IPS DF 4.7 (cell line): ENCODE measurements around the gene NOG.

Experiments
- DNase-seq: peaks from one replicate; pipeline ENCODE4 v3.0.0-alpha.2; 2013; ENCODE audit warnings: low spot score; ENCODE audit errors: extremely low read depth

The NOG gene

DNA sequence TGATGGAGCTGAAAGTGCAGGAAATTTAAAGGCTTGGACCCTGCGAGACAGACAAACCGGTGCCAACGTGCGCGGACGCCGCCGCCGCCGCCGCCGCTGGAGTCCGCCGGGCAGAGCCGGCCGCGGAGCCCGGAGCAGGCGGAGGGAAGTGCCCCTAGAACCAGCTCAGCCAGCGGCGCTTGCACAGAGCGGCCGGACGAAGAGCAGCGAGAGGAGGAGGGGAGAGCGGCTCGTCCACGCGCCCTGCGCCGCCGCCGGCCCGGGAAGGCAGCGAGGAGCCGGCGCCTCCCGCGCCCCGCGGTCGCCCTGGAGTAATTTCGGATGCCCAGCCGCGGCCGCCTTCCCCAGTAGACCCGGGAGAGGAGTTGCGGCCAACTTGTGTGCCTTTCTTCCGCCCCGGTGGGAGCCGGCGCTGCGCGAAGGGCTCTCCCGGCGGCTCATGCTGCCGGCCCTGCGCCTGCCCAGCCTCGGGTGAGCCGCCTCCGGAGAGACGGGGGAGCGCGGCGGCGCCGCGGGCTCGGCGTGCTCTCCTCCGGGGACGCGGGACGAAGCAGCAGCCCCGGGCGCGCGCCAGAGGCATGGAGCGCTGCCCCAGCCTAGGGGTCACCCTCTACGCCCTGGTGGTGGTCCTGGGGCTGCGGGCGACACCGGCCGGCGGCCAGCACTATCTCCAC lies at the start of gene NOG:
Gene NOG, plus strand, starts transcription at position 54 of the 674 bp plus-strand sequence. Its CDS starts 525 bp downstream, at position 579.
- no peak for DNase-seq

DNA sequence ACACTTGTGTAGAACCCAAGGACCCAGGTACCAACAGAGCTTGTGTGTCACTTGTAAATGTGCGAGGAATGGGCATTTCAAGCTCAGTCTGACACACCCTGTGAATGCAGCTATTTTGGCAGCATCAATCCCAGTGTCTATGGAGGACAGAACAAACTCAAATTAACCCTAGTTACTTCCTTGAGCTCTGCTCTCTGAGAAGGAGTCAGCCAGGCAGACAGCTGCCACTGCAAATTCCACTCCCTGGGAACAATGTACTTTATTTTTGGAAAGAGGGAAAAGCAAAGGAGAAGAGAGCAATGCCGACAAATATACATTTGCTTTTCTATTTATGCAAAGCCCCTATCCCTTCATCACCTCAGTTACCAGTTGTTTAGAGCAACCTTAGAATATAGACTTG lies 48.4 kb upstream of the NOG start:
- DNase-seq = no peak

DNA sequence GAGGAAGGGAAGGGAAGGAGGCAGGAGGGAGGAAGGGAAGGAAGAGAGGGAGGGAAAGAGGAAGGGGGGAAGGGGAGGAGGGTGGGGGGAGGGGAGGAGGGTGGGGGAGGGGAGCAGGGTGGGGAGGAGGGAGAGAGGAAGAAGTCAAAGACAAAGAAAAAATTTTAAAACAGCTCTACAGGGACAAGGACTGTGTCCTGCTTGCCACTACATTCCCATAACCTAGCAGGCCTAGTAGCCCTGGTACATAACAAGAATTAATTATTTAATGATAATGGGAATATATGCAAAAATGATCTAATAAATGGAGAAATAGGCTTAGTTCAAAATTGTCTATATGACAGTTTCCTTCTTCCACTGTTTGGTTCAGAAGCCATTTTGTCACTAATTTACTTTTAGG lies 47.6 kb upstream of the NOG start:
- no peak for DNase-seq

DNA sequence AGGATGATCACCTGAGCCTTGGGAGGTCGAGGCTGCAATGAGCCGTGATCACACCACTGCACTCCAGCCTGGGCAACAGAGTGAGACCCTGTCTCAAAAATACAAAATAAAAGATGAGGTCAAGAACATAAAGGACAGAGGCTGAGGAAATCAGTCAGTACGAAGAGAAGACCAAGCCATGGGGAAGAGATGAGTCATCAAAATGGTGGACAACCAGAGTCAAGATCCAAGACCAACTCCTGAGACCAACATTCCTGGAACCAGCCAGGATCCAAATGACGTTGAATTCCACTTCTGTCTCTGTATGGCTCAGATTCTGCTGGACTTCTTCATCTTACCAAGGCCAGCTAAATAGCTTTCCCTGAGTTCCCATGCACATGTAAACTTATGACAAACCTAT lies 44.8 kb upstream of the NOG start:
- no peak for DNase-seq

DNA sequence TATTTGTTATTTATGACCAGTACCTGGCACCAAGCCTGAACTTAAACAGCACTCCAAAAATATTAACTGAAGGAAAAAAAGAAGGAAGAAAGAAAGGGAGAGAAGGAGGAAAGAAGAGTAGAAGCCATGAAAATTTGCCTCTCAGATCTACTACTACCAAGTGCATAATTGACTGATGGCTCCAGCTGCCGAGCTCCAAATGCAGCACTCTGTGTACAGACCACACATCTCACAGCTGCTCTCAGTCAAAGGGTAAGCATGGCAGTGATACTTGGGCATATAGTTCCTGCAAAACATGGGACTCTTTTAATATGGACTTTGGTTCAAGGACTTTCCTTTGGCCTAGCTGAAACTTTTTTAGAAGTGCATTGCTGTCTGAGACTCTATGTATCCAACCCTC lies 44.0 kb upstream of the NOG start:
- DNase-seq = no peak

DNA sequence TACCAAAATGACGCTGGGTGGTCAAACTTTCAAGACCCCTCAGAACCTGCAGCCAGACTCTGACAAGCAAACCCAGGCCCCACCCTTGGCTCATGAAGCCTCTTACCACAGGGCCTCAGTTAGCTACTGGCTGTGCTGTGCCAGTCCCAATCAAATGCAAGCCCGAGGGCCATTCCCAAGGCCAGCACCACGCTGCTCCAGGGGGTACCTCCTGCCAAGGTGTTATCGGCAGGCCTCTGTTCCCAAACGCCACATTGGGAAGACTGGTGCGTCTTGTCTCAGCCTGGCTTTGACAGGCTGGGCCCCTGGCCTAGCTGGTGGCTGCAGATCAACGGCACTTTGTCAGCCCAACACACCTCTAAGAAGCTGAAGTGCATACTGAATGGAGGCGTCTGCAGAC lies 35.8 kb upstream of the NOG start:
- DNase-seq = no peak

DNA sequence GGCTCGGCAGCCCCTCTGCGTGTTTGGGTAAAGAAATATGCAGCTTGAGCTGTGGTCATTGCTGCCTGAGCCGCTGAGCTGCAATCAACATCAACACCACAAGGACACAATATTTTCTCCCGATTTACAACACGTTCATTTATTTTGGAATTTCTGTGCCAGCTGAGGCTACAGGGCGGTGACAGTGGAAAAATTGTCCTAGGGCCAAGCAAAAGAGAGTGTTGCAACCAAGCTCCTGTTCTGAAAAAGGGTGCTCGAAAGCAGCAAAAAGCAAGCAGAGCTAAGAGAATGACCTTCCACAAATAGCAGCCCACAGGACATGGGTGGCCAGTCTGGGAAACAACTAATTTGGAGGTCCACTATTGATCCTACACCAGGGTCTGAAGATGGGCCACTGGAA lies 35.4 kb upstream of the NOG start:
- no peak for DNase-seq

DNA sequence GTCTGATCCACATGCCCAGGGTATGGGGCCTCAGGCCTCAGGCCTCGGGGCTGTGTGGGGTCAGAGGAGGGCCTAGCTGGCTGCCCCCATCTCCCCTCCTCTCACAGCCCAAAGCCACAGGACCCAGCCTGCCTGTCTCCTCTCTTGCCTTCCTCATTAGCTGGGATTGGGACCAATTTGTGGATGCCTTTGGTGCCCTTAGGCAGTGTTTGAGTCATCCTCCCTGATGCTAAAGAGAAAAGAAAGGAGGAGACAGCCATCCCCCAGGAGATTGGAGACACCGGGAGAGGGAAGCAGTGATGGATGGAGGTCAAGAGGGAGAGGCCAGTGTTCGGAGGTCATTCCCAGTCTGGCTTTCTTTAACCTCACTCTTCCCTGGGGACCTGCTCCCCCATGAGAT lies 23.3 kb upstream of the NOG start:
- no peak for DNase-seq

DNA sequence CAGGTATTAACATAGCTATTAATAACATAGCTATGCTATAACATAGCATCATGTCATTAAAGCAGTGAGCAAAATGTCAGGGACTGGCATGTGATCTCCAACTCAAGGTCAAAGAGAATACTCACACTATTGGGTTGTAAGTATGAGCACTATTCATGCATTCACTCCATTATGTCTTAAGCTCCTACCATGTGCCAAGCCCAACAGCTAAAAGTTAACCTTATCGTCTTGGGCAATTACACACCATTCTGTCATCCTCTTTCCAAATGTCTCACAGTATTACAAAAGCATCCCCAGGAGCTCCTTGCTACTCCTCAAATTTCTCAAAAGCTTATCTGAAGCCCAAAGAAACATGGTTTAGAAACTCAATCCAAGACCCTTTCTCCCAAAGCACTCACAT lies 22.0 kb upstream of the NOG start:
- no peak for DNase-seq

DNA sequence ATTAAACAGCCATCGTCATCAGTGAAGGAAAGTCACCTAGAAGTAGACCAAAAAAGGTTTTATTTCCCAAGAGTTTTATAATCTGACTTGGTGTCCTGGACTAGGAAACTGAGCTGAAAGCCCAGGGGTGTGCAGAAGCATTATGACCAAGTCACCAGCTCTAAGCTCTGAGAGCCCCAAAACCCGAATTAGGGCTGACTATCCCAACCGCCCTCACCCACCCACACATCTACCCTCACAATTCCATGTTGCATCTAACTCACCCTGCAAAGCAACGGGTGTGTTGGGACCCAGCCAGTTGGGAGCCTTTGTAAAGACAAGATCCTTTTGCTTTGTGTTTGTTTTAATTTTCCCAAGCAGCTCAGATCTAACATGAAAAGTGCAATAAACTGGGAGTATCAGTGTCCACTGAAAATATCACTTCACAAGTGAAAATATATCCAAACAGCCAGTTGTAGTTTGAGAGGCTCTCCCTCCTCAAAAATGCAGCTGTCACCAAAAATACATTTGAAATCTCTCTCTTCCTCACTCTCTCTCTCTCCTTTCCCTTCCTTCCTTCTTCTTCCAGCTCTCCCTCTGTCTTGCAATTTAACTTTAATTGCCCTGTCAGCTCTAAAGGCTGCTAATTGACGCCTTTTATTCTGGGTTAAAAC lies 16.2 kb upstream of the NOG start:
- no peak for DNase-seq

DNA sequence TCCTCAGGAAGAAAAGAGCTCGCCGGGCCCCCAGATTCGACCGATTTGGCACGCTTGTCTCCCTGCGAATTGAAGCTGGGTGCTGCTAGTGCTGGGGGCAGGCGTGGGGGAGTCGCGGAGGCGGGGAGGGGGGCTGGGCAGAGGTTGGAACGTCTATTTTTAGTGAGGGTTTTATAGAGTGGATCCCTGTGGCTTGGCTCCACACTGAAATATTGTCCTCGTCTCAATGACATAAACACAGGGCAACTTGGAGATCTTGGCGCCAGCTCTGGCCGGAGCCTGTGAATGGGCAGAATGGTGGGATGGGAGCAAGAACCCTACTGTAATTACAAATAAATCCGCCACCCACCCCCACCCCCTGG lies 15.7 kb upstream of the NOG start:
- DNase-seq = no peak

DNA sequence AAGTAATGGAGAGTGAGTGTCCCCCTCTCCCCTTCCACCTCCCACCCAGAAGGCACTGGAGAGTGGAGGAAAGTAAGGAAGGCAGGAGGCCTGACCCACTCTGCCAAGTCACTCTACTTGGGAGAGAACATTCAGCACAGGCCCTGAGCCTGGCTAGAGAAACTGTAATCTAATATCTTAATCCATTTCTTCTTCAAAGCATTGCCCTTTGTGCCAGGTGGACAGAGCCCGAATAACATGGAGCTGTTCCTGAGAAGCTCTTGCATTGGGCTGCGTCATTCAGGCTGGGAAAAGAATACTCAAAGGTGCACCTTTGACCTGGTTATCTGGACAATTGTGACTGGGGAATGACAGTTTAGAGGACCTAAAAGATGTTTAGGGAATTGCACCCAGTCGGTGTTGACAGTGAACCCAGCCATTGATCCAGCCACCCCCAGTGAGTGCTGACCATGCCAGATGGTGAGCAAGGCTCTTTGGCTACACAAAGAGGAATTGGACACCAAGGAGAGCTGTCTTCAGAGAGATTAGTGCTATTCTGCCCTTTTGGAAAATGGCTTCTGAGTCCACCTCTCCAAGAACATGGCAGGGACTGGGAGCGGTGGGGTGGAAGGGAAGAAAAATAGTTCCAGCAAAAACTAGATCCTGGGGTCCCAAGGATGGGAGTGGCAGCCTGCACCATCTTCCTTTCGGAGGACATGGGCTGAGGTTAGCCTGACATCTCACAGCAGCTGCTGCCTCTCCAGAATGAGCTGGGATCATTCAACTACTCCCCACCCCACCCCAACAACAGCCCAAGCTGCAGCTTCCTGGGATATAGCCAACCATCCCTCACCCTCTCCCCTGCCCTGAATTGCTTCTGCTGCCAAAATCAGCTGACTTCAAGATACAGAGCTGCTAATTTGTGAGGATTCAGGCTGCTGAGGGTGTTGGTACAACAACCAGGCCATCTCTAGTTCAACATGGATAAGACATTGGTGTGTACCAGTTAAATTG lies 11.6 kb upstream of the NOG start:
- no peak for DNase-seq

DNA sequence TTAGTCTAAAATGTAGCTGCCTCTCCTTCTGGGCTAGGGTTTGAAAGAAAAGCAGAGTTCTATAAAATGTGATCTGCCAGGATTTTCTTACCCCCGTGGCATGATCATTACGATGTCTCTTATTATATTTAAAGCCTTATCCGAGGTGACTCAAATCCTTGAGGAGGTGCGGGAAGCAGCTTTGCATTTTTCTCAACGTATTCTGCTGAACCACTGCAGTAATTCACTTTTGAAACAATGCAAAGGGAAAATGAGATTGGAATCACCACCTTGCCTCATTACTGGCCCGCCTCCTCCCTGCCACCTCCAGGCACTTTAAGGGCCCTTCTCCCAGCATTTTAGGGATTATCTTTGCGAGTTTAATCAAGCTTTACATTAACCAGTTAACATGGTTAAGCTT lies 9.7 kb upstream of the NOG start:
- no peak for DNase-seq

DNA sequence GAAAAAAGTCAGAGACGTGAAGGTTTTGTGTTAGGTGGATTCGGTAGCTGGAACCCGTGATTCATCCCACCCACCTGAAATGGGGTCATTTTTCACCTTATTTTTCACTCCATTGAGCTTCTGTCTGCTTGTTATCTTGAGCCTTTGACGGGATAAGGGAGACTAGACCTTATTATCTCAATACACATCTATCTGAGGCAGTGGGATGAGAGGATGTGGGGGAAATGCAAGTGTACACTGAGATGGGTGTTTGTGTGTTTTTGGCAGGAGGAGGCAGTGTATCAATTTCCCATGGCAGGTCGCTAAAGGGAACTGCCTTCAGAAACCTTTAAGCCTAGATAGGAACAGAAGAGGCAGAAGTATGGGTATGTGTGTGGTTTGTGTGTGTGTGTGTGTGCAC lies 6.2 kb upstream of the NOG start:
- no peak for DNase-seq

DNA sequence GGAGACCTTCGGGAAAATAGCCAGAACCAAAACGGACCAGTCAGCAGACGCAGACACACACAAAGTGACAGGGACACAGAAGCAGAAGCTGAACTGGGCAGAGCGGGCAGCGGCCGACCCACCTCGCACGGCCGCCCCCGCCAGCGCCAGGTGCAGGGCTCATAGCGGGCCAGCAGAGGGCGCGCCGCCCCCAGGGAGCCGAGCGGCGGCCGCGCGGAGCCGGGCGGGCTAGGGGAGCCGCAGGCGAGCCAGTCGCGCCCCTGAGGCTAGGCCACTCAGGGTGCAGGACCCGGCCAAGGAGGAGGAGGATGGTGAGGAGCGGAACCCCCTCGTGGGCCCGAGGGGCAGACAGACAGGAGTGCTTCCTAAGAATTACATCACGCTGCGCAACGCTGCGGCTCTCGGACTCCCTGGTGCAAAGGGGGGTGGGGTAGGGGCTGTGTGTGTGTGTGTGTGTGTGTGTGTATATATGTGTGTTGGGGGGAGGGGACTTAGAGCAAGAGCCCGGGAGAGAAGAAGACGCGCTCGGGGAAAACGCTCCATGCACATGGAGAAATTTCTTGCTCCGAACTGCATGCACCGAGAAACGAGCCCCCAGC lies 913 bp upstream of the NOG start:
- no peak for DNase-seq

DNA sequence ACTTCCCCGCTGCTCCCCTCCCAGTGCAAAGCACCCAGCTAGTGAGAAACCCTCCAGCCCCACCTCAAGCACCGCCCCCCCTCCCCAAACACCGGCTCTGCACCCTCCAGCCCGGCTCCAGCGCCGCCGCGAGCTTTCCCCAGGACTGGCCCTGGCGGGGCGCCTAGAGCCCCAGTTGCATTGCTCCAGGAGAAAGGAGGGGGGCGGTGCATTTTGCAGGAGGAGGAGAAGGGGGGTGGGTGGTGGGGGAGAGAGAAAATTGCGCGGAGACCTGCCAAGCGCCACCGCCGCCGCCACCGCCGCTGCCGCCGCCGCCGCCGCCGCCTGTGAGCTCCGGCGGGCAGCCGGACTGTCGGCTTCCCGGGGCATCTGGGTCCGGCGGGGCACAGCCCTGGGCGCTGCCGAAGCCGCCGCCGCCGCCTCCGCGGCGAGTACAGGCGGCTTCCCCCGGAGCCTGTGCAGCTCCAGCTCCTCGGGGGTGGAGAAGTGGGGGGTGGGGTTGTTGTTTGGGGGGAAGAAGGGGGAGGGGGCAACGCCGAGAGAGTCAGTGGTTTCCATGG lies 333 bp upstream of the NOG start:
- no peak for DNase-seq

DNA sequence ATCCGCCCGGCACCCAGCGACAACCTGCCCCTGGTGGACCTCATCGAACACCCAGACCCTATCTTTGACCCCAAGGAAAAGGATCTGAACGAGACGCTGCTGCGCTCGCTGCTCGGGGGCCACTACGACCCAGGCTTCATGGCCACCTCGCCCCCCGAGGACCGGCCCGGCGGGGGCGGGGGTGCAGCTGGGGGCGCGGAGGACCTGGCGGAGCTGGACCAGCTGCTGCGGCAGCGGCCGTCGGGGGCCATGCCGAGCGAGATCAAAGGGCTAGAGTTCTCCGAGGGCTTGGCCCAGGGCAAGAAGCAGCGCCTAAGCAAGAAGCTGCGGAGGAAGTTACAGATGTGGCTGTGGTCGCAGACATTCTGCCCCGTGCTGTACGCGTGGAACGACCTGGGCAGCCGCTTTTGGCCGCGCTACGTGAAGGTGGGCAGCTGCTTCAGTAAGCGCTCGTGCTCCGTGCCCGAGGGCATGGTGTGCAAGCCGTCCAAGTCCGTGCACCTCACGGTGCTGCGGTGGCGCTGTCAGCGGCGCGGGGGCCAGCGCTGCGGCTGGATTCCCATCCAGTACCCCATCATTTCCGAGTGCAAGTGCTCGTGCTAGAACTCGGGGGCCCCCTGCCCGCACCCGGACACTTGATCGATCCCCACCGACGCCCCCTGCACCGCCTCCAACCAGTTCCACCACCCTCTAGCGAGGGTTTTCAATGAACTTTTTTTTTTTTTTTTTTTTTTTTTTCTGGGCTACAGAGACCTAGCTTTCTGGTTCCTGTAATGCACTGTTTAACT lies 1.0 kb downstream of the NOG start:
- no peak for DNase-seq

DNA sequence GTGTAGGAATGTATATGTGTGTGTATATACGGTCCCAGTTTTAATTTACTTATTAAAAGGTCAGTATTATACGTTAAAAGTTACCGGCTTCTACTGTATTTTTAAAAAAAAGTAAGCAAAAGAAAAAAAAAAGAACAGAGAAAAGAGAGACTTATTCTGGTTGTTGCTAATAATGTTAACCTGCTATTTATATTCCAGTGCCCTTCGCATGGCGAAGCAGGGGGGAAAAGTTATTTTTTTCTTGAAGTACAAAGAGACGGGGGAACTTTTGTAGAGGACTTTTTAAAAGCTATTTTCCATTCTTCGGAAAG lies 1.6 kb downstream of the NOG start:
- DNase-seq = no peak

DNA sequence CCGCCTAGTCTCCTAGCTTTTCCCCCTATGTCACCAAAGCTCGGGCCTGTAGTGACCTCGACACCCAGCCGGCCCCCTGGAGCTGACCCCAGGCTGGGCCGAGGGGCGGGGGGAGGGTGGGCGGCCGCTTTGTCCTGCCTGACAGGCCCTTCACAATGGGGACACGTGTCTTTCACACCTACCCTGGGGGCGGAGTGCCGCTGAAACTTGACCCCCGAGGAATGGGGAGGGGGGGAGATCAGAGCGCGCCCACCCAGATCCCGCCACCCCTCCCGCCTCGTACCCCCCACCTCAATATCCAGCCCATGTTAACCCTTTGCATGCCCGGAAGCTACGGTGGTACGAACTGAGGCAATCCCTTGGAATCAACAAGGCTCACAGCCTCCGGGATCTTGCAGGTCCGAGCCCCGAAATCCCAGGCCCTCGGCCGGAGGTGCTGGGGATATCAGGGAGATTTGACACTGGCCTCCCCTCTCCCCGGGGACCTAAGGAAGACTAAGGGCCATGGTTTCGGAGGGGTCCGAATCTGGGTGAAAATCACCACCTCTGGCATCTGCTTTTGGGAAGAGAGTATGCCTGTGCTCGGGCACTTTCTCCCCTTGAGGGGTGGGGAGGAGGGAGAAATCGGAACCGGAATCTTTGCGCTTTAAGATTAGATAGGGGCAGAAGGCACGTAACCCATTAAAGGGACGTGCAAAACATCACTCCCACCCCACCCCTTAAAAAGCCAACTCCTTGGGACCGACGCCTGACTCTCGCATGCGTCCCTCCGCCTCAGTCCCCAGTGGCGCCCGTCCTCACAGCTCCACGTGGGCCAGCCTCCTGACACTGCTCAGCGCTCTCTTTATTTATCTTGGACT lies 2.6 kb downstream of the NOG start:
- DNase-seq = no peak
